ENCODE data around the gene CFAP100. TPM values are rescaled to one million over a fixed set of nuclear protein-coding genes. Genes with fewer than 3 reads are reported as not detected.

The CFAP100 gene
- total RNA-seq, 1 donor from 2014 or later = not detected

- no peak for DNase-seq (ENCODE audit: low spot score)
- H3K36me3 Mint-ChIP-seq = no peaks in the 10 kb centered on the region
- peaks cover 17% of the 10 kb centered on the region for H3K27me3 Mint-ChIP-seq (ENCODE audit: insufficient read depth, low read depth)
- Histone ChIP-seq H3K4me3 (no peak overlapping the region), H3K4me2 (no peak overlapping the region), H2AFZ (replicated peaks) (no peak overlapping the region), H3K9me3 (ENCODE audit: low read depth) (no peaks in the 10 kb centered on the region), H3K79me2 (ENCODE audit: low read depth) (no peaks in the 10 kb centered on the region), H3F3A (ENCODE audit: low read depth) (no peaks in the 10 kb centered on the region), H3K4me1 (no peaks in the 10 kb centered on the region), H3K36me3 (no peaks in the 10 kb centered on the region), H3K27me3 (no peaks in the 10 kb centered on the region), H4K20me1 (ENCODE audit: low read depth) (no peaks in the 10 kb centered on the region), H3K27ac (no peak overlapping the region), H3K9ac (no peak overlapping the region)
- no peaks in the 10 kb centered on the region for H3K9me3 Mint-ChIP-seq
- H3K27ac Mint-ChIP-seq = no peak overlapping the region
- peak; percentile 32 for TF ChIP-seq CTCF (IDR thresholded peaks at IDR 0.05)
- TF ChIP-seq EZH2 (IDR thresholded peaks at IDR 0.05) = no peak
- TF ChIP-seq EZH2phosphoT487 (IDR thresholded peaks at IDR 0.05) = no peak
- no peak overlapping the region for H3K4me3 Mint-ChIP-seq
- H3K4me1 Mint-ChIP-seq = peaks cover 11% of the 10 kb centered on the region
Measured at GRCh38 chr3:126365351-126366277, 29.1 kb upstream of the CFAP100 start.

- DNase-seq (ENCODE audit: low spot score) = no peak
- H3K9ac ChIP-seq = no peak overlapping the region
- H3K4me3 ChIP-seq = no peak overlapping the region
- no peak overlapping the region for H3K27ac ChIP-seq
- no peaks in the 10 kb centered on the region for H4K20me1 ChIP-seq (ENCODE audit: low read depth)
- H3F3A ChIP-seq (ENCODE audit: low read depth) = no peaks in the 10 kb centered on the region
- H3K36me3 Mint-ChIP-seq = no peaks in the 10 kb centered on the region
- TF ChIP-seq CTCF (IDR thresholded peaks at IDR 0.05) = no peak
- TF ChIP-seq EZH2phosphoT487 (IDR thresholded peaks at IDR 0.05) = no peak
- TF ChIP-seq EZH2 (IDR thresholded peaks at IDR 0.05) = no peak
- H3K4me1 ChIP-seq = no peaks in the 10 kb centered on the region
- no peaks in the 10 kb centered on the region for H3K27me3 ChIP-seq
- no peak overlapping the region for H2AFZ ChIP-seq (replicated peaks)
- no peaks in the 10 kb centered on the region for H3K79me2 ChIP-seq (ENCODE audit: low read depth)
- no peak overlapping the region for H3K4me3 Mint-ChIP-seq
- no peak overlapping the region for H3K27ac Mint-ChIP-seq
- no peaks in the 10 kb centered on the region for H3K36me3 ChIP-seq
- no peaks in the 10 kb centered on the region for H3K9me3 Mint-ChIP-seq
- H3K27me3 Mint-ChIP-seq (ENCODE audit: insufficient read depth, low read depth) = peaks cover 15% of the 10 kb centered on the region
- no peak overlapping the region for H3K4me2 ChIP-seq
- H3K4me1 Mint-ChIP-seq = peaks cover 8% of the 10 kb centered on the region
- H3K9me3 ChIP-seq (ENCODE audit: low read depth) = no peaks in the 10 kb centered on the region
Measured at GRCh38 chr3:126367316-126367805, 27.3 kb upstream of the CFAP100 start.

GRCh38 chr3:126369490-126369889 lies 25.2 kb upstream of the CFAP100 start:
- H3K36me3 ChIP-seq = no peaks in the 10 kb centered on the region
- H3K9me3 Mint-ChIP-seq = no peaks in the 10 kb centered on the region
- H3K4me3 ChIP-seq = no peak overlapping the region
- DNase-seq (ENCODE audit: low spot score) = no peak
- H3K9me3 ChIP-seq (ENCODE audit: low read depth) = no peaks in the 10 kb centered on the region
- no peaks in the 10 kb centered on the region for H3K27me3 ChIP-seq
- no peaks in the 10 kb centered on the region for H3K36me3 Mint-ChIP-seq
- no peak overlapping the region for H3K27ac Mint-ChIP-seq
- H3K4me2 ChIP-seq = no peak overlapping the region
- H2AFZ ChIP-seq (replicated peaks) = no peak overlapping the region
- no peaks in the 10 kb centered on the region for H3F3A ChIP-seq (ENCODE audit: low read depth)
- H3K4me3 Mint-ChIP-seq = no peak overlapping the region
- peaks cover 10% of the 10 kb centered on the region for H3K27me3 Mint-ChIP-seq (ENCODE audit: insufficient read depth, low read depth)
- no peak overlapping the region for H3K9ac ChIP-seq
- no peaks in the 10 kb centered on the region for H3K4me1 ChIP-seq
- no peak for TF ChIP-seq EZH2 (IDR thresholded peaks at IDR 0.05)
- TF ChIP-seq CTCF (IDR thresholded peaks at IDR 0.05) = no peak
- TF ChIP-seq EZH2phosphoT487 (IDR thresholded peaks at IDR 0.05) = no peak
- H4K20me1 ChIP-seq (ENCODE audit: low read depth) = no peaks in the 10 kb centered on the region
- H3K4me1 Mint-ChIP-seq = peaks cover 5% of the 10 kb centered on the region
- no peaks in the 10 kb centered on the region for H3K79me2 ChIP-seq (ENCODE audit: low read depth)
- no peak overlapping the region for H3K27ac ChIP-seq

Data from neural progenitor cell (in vitro differentiated cells).